Jurkat, Clone E6-1 (cell line): Measurements from ENCODE around the gene MSANTD2. TPM values are rescaled to one million over a fixed set of nuclear protein-coding genes. Genes with fewer than 3 reads are reported as not detected.

Source experiments
- DNase-seq: peaks from one replicate; pipeline ENCODE4 v3.0.0-alpha.2; 2011; ENCODE audit warnings: low read depth, low spot score
- H3K4me3 ChIP-seq: 2 replicates; pipeline ENCODE4 v1.5.1; 2011; ENCODE audit warnings: mild to moderate bottlenecking, low read length, control low read depth, moderate library complexity
- polyA plus RNA-seq: library from polyadenylated mRNA; unstranded; fragments of >200 nt; gene quantifications from one replicate; pipeline ENCODE4 v1.2.1, GENCODE V29; 2012; ENCODE audit warnings: missing spikeins; ENCODE audit not compliant: insufficient read length, insufficient read depth

The MSANTD2 gene
- polyA plus RNA-seq: 2.7 TPM

- DNase-seq: peak; percentile 39
- peak within 1 kb of the TSS; percentile 68 for H3K4me3 ChIP-seq
Observed at GRCh38 chr11:124800226-124800929, at the start of gene MSANTD2. TSS of gene MSANTD2 (minus strand) at chr11:124800406. CDS start at chr11:124800380, 26 bp downstream.

GRCh38 chr11:124846070-124846673 is 46.0 kb upstream of the MSANTD2 start:
- DNase-seq: no peak
- H3K4me3 ChIP-seq: no peak overlapping the region

GRCh38 chr11:124844664-124845079 is 44.5 kb upstream of the MSANTD2 start:
- no peak overlapping the region for H3K4me3 ChIP-seq
- DNase-seq: no peak

GRCh38 chr11:124843616-124843910 is 43.4 kb upstream of the MSANTD2 start:
- peak overlapping the region; percentile 35 for H3K4me3 ChIP-seq
- DNase-seq: no peak

GRCh38 chr11:124842305-124842704 is 42.1 kb upstream of the MSANTD2 start:
- H3K4me3 ChIP-seq: no peak overlapping the region
- DNase-seq: no peak

- no peak overlapping the region for H3K4me3 ChIP-seq
- no peak for DNase-seq
Observed at GRCh38 chr11:124841840-124842239, 41.6 kb upstream of the MSANTD2 start.

- DNase-seq: no peak
- no peak overlapping the region for H3K4me3 ChIP-seq
Observed at GRCh38 chr11:124841201-124841600, 41.0 kb upstream of the MSANTD2 start.

- H3K4me3 ChIP-seq: no peak overlapping the region
- no peak for DNase-seq
Observed at GRCh38 chr11:124840666-124841065, 40.5 kb upstream of the MSANTD2 start.

GRCh38 chr11:124839972-124840621 is 39.9 kb upstream of the MSANTD2 start:
- no peak for DNase-seq
- H3K4me3 ChIP-seq: no peak overlapping the region

GRCh38 chr11:124839128-124839971 is 39.1 kb upstream of the MSANTD2 start:
- no peak overlapping the region for H3K4me3 ChIP-seq
- no peak for DNase-seq

GRCh38 chr11:124838805-124839127 is 38.6 kb upstream of the MSANTD2 start:
- no peak overlapping the region for H3K4me3 ChIP-seq
- DNase-seq: no peak

- H3K4me3 ChIP-seq: no peak overlapping the region
- peak; percentile 71 for DNase-seq
Observed at GRCh38 chr11:124837491-124837856, 37.3 kb upstream of the MSANTD2 start.

- no peak overlapping the region for H3K4me3 ChIP-seq
- DNase-seq: no peak
Observed at GRCh38 chr11:124835918-124836317, 35.7 kb upstream of the MSANTD2 start.

GRCh38 chr11:124834526-124835180 is 34.4 kb upstream of the MSANTD2 start:
- no peak for DNase-seq

GRCh38 chr11:124832571-124832970 is 32.4 kb upstream of the MSANTD2 start:
- H3K4me3 ChIP-seq: no peak overlapping the region
- peak; percentile 30 for DNase-seq

More at GRCh38 chr11:124834526-124835180, 34.4 kb upstream of the MSANTD2 start:
- H3K4me3 ChIP-seq: no peak overlapping the region

GRCh38 chr11:124831897-124832296 is 31.7 kb upstream of the MSANTD2 start:
- no peak overlapping the region for H3K4me3 ChIP-seq
- no peak for DNase-seq

- no peak for DNase-seq
- no peak overlapping the region for H3K4me3 ChIP-seq
Observed at GRCh38 chr11:124830749-124831148, 30.5 kb upstream of the MSANTD2 start.

GRCh38 chr11:124829986-124830385 is 29.8 kb upstream of the MSANTD2 start:
- DNase-seq: no peak
- no peak overlapping the region for H3K4me3 ChIP-seq

- no peak for DNase-seq
- H3K4me3 ChIP-seq: no peak overlapping the region
Observed at GRCh38 chr11:124825876-124826275, 25.7 kb upstream of the MSANTD2 start.
